Right lobe of liver (tissue), 6 donors: ENCODE results near the gene TNIK. TPM values are rescaled to one million over a fixed set of nuclear protein-coding genes. Genes with fewer than 3 reads are reported as not detected.

Source experiments
- ATAC-seq, 4 donors: fragments of 200-7000 bp; cut with Tn5 transposase; one replicate each; pipeline ENCODE4 v1.9.1; 2020; ENCODE audit warnings: mild to moderate bottlenecking in 4 of 4, moderate library complexity in 4 of 4
- DNase-seq, 3 donors: peaks; one replicate each; pipeline ENCODE4 v3.0.0-alpha.2; 2020
- H3K27ac ChIP-seq, 3 donors: fragments of 200-600 bp; one replicate each; pipeline ENCODE4 v1.8.0; 2022
- H3K27me3 ChIP-seq, 2 donors: fragments of 200-600 bp; one replicate each; pipeline ENCODE4 v1.8.0; 2022
- H3K36me3 ChIP-seq, 4 donors: fragments of 200-600 bp; sonication (generic) in 1 of 4; one replicate each; pipeline versions ENCODE4 v1.5.1 to v1.8.0; 2017 to 2022; ENCODE audit warnings: control low read depth in 1 of 4
- H3K4me1 ChIP-seq, 4 donors: fragments of 200-600 bp; sonication (generic) in 1 of 4; one replicate each; pipeline versions ENCODE4 v1.5.1 to v1.8.0; 2017 to 2022; ENCODE audit warnings: control low read depth in 1 of 4
- H3K4me3 ChIP-seq, 3 donors: fragments of 200-600 bp; one replicate each; pipeline ENCODE4 v1.8.0; 2022
- H3K9me3 ChIP-seq, 4 donors: fragments of 200-600 bp; sonication (generic) in 1 of 4; one replicate each; pipeline versions ENCODE4 v1.5.1 to v1.8.0; 2017 to 2022; ENCODE audit warnings: control low read depth in 1 of 4
- CTCF ChIP-seq, 4 donors: fragments of 200-600 bp in 3 of 4; fragments of 450-650 bp in 1 of 4; IDR thresholded peaks; one replicate each; pipeline versions ENCODE4 v1.5.1 to v1.8.0; 2016 to 2022; ENCODE audit warnings: antibody characterized with exemption in 4 of 4, mild to moderate bottlenecking in 2 of 4
- POLR2A ChIP-seq: fragments of 450-650 bp; IDR thresholded peaks from one replicate; pipeline ENCODE4 v1.6.1; 2017; ENCODE audit warnings: antibody characterized with exemption, mild to moderate bottlenecking
- WGBS: methylation state at CpG from one replicate; pipeline ENCODE4 v1.1.6; 2018; ENCODE audit warnings: low coverage, low lambda C conversion rate; ENCODE audit not compliant: insufficient coverage; ENCODE audit errors: missing lambda C conversion rate; 5-methylcytosine and 5-hydroxymethylcytosine counted together
- intact Hi-C, 2 donors: fragments of 100-400 bp; cut with DNase I; formaldehyde crosslinking; loops; one replicate each; pipeline versions ENCODE4 v1.11.2 to v1.14.1; 2022
- total RNA-seq, 6 experiments: library from RNA; depleted of rRNA in 2 of 6; stranded (reverse); fragments of >200 nt in 2 of 6; fragmentation: NEBNext Ultra II Directional in 3 of 6; extraction: Animal tissue kit (Norgen Biotek cat#: 25700) in 3 of 6; gene quantifications; one replicate each; pipeline versions ENCODE4 v1.1.0 to v1.2.4, GENCODE V29; 2016 to 2023
- donor health status: DM: no; HTN: yes; CAD: no.
- donor health status: DM: no; HTN: no; CAD: no.
- donor health status: DM: no; HTN: no; CAD: no.
- donor health status: DM: no; HTN: yes; CAD: no.
- donor health status: DM: no; HTN: yes; CAD: no.

Gene TNIK
- total RNA-seq, 6 experiments from 2014 or later: 5.2 to 8.0 (median 6.8) TPM

GRCh38 chr3:171088496-171088895, 371.7 kb downstream of the TNIK start:
- TF ChIP-seq POLR2A: no peak
- no peak for TF ChIP-seq CTCF (IDR thresholded peaks at IDR 0.05)
- H3K4me3 ChIP-seq: no peak overlapping the region
- peaks cover 0 to 49% (median 25%) of the 10 kb centered on the region in 4 donors for H3K4me1 ChIP-seq
- no peaks in the 10 kb centered on the region for H3K9me3 ChIP-seq
- no peaks in the 10 kb centered on the region for H3K27me3 ChIP-seq
- intact Hi-C loops: no loop called here
- ATAC-seq (no peak), DNase-seq (no peak)
- H3K36me3 ChIP-seq: no peaks in the 10 kb centered on the region
- 79% methylated on average over 4 of the region's 4 CpGs for WGBS
- peak overlapping the region in 2 of 3 donors; percentile 44 to 58 for H3K27ac ChIP-seq

- H3K4me3 ChIP-seq: no peak overlapping the region
- DNase-seq: no peak
- intact Hi-C loops: no loop called here
- H3K36me3 ChIP-seq: peaks cover 0 to 3% (median 0%) of the 10 kb centered on the region in 4 donors
- H3K27ac ChIP-seq: no peak overlapping the region
- no peak for TF ChIP-seq CTCF (IDR thresholded peaks at IDR 0.05)
- no peak for TF ChIP-seq POLR2A
- no peaks in the 10 kb centered on the region for H3K9me3 ChIP-seq
- H3K4me1 ChIP-seq: peaks cover 0 to 33% (median 19%) of the 10 kb centered on the region in 4 donors
- 91% methylated on average over 1 of the region's 1 CpG for WGBS
- H3K27me3 ChIP-seq: no peaks in the 10 kb centered on the region
- ATAC-seq: no peak
Measured at GRCh38 chr3:171086914-171087313, 373.3 kb downstream of the TNIK start.

GRCh38 chr3:171077261-171077660, 382.9 kb downstream of the TNIK start:
- H3K27ac ChIP-seq: no peak overlapping the region
- no peaks in the 10 kb centered on the region for H3K27me3 ChIP-seq
- peaks cover 0 to 2% (median 0%) of the 10 kb centered on the region in 4 donors for H3K36me3 ChIP-seq
- intact Hi-C loops: no loop called here
- TF ChIP-seq CTCF (IDR thresholded peaks at IDR 0.05): no peak
- TF ChIP-seq POLR2A: no peak
- no peak overlapping the region for H3K4me3 ChIP-seq
- no peaks in the 10 kb centered on the region for H3K9me3 ChIP-seq
- WGBS: 100% methylated on average over 2 of the region's 2 CpGs
- DNase-seq (no peak), ATAC-seq (no peak)
- H3K4me1 ChIP-seq: no peaks in the 10 kb centered on the region

- H3K36me3 ChIP-seq: no peaks in the 10 kb centered on the region
- H3K4me3 ChIP-seq: no peak overlapping the region
- ATAC-seq: no peak
- TF ChIP-seq POLR2A (no peak), CTCF (IDR thresholded peaks at IDR 0.05) (no peak)
- no peaks in the 10 kb centered on the region for H3K9me3 ChIP-seq
- DNase-seq: no peak
- H3K27me3 ChIP-seq: no peaks in the 10 kb centered on the region
- intact Hi-C loops: no loop called here
- no peaks in the 10 kb centered on the region for H3K4me1 ChIP-seq
- H3K27ac ChIP-seq: no peak overlapping the region
Measured at GRCh38 chr3:171072432-171072831, 387.8 kb downstream of the TNIK start.

GRCh38 chr3:171068658-171069057, 391.5 kb downstream of the TNIK start:
- intact Hi-C loops: no loop called here
- TF ChIP-seq CTCF (IDR thresholded peaks at IDR 0.05) (no peak), POLR2A (no peak)
- WGBS: 61% methylated on average over 3 of the region's 3 CpGs
- Histone ChIP-seq H3K27me3 (no peaks in the 10 kb centered on the region), H3K36me3 (no peaks in the 10 kb centered on the region), H3K4me1 (no peaks in the 10 kb centered on the region), H3K4me3 (no peak overlapping the region), H3K27ac (no peak overlapping the region), H3K9me3 (no peaks in the 10 kb centered on the region)
- ATAC-seq (no peak), DNase-seq (no peak)
